ENCODE measurements around the gene PP2D1. TPM values are rescaled to one million over a fixed set of nuclear protein-coding genes. Genes with fewer than 3 reads are reported as not detected.

PP2D1 gene
- total RNA-seq, 3 donors from 2014 or later (not counting 1 experiment from before 2014, with no cell fraction given), result not detected

DNA sequence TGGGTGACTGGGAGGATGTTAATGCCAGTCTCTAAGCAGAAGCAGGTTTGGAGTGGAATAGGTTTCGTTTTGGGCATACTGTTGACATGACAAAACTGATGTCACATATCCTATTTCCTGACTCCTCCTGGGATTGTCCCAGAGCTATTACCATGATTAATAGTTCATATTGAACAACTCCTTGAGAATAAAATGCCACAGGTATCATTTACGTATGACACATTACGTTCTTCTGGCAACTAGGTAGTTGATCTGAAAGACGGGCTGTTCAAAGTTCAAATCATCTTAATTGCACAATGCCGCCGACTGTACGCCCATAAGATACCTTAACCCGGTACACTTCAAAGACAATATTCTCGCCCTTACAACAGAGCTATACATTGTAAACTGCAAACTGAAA, 66.5 kb downstream of the PP2D1 start:
- Mint-ChIP-seq H3K36me3 (no peaks in the 10 kb centered on the region), H3K9me3 (no peaks in the 10 kb centered on the region), H3K4me1 (peaks cover 24 to 42% of the 10 kb centered on the region in 2 donors), H3K27me3 (ENCODE audit: low read depth in 2 of 2) (no peaks in the 10 kb centered on the region), H3K4me3 (peak overlapping the region; percentile 67), H3K27ac (peak overlapping the region; percentile 96 to 97)
- Histone ChIP-seq H3K27me3 (ENCODE audit: control insufficient read depth, insufficient read depth, low read length) (no peaks in the 10 kb centered on the region), H3K4me3 (ENCODE audit: low read length) (no peak overlapping the region), H3K36me3 (ENCODE audit: control insufficient read depth, insufficient read depth, low read length) (no peaks in the 10 kb centered on the region), H3K9me3 (ENCODE audit: control insufficient read depth, insufficient read depth, low read length) (no peaks in the 10 kb centered on the region), H3K27ac (ENCODE audit: low read length) (no peak overlapping the region), H3K4me1 (ENCODE audit: control insufficient read depth, insufficient read depth, low read length) (peaks cover 19% of the 10 kb centered on the region)
- ATAC-seq, result no peak
- intact Hi-C loops (cut with micrococcal nuclease), result no loop called here
- TF ChIP-seq, protein P1, sequence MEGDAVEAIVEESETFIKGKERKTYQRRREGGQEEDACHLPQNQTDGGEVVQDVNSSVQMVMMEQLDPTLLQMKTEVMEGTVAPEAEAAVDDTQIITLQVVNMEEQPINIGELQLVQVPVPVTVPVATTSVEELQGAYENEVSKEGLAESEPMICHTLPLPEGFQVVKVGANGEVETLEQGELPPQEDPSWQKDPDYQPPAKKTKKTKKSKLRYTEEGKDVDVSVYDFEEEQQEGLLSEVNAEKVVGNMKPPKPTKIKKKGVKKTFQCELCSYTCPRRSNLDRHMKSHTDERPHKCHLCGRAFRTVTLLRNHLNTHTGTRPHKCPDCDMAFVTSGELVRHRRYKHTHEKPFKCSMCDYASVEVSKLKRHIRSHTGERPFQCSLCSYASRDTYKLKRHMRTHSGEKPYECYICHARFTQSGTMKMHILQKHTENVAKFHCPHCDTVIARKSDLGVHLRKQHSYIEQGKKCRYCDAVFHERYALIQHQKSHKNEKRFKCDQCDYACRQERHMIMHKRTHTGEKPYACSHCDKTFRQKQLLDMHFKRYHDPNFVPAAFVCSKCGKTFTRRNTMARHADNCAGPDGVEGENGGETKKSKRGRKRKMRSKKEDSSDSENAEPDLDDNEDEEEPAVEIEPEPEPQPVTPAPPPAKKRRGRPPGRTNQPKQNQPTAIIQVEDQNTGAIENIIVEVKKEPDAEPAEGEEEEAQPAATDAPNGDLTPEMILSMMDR (IDR thresholded peaks at IDR 0.05), result no peak
- no peak for DNase-seq
- WGBS (ENCODE audit: insufficient coverage), result 99% methylated on average over 9 of the region's 9 CpGs

DNA sequence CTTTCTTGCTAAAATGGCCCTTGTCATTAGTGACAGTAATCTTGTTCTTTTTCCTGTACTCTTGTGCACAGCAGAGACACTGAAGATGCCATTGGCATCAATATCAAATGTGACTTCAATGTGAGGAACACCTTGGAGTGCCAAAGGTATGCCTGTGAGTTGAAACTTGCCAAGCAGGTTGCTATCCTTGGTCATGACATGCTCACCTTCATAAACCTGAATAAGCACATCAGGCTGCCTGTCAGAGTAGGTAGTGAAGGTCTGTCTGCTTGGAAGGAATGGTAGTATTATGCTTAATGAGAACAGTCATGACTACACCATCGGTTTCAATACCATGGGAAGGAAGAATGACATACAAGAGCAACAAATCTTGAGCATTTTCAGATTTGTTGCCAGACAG, 71.4 kb downstream of the PP2D1 start:
- WGBS (ENCODE audit: insufficient coverage), result 89% methylated on average over 1 of the region's 1 CpG
- Mint-ChIP-seq H3K36me3 (no peaks in the 10 kb centered on the region), H3K4me3 (no peak overlapping the region), H3K4me1 (peaks cover 0 to 7% of the 10 kb centered on the region in 2 donors), H3K9me3 (no peaks in the 10 kb centered on the region), H3K27me3 (ENCODE audit: low read depth in 2 of 2) (peaks cover 0 to 5% of the 10 kb centered on the region in 2 donors), H3K27ac (no peak overlapping the region)
- Histone ChIP-seq H3K4me1 (ENCODE audit: control insufficient read depth, insufficient read depth, low read length) (peaks cover under 1% of the 10 kb centered on the region), H3K9me3 (ENCODE audit: control insufficient read depth, insufficient read depth, low read length) (no peaks in the 10 kb centered on the region), H3K36me3 (ENCODE audit: control insufficient read depth, insufficient read depth, low read length) (no peaks in the 10 kb centered on the region), H3K27ac (ENCODE audit: low read length) (no peak overlapping the region), H3K4me3 (ENCODE audit: low read length) (no peak overlapping the region), H3K27me3 (ENCODE audit: control insufficient read depth, insufficient read depth, low read length) (no peaks in the 10 kb centered on the region)
- ATAC-seq (no peak), DNase-seq (no peak)
- TF ChIP-seq, protein P1 (IDR thresholded peaks at IDR 0.05), result no peak
- intact Hi-C loops (cut with micrococcal nuclease), result no loop called here

DNA sequence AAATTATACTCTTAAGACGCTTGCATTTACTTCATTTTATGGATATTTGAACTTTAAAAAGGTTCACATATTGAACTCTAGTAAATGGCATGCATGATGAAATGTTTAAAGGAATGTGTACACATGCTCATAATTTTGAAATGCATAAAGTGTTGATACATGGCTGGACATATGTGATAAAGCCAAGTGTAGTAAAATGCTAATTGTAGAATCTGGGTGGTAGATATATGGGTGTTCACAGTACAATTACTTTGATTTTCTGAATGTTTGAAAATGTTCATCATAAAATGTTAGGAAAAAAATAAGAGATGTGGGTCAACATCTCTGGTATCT, 73.8 kb downstream of the PP2D1 start:
- Mint-ChIP-seq H3K27me3 (ENCODE audit: low read depth in 2 of 2) (peaks cover 8 to 13% of the 10 kb centered on the region in 2 donors), H3K36me3 (no peaks in the 10 kb centered on the region), H3K4me1 (no peaks in the 10 kb centered on the region), H3K4me3 (no peak overlapping the region), H3K9me3 (no peaks in the 10 kb centered on the region), H3K27ac (no peak overlapping the region)
- H3K27ac ChIP-seq (ENCODE audit: low read length), result no peak overlapping the region
- TF ChIP-seq, protein P1 (IDR thresholded peaks at IDR 0.05), result no peak
- DNase-seq (no peak), ATAC-seq (no peak)
- no peaks in the 10 kb centered on the region for H3K4me1 ChIP-seq (ENCODE audit: control insufficient read depth, insufficient read depth, low read length)
- intact Hi-C loops (cut with micrococcal nuclease), result no loop called here
- no peaks in the 10 kb centered on the region for H3K36me3 ChIP-seq (ENCODE audit: control insufficient read depth, insufficient read depth, low read length)
- WGBS (ENCODE audit: insufficient coverage), result no CpG with 5 or more reads among the region's 1 CpG
- no peaks in the 10 kb centered on the region for H3K27me3 ChIP-seq (ENCODE audit: control insufficient read depth, insufficient read depth, low read length)
- no peak overlapping the region for H3K4me3 ChIP-seq (ENCODE audit: low read length)
- H3K9me3 ChIP-seq (ENCODE audit: control insufficient read depth, insufficient read depth, low read length), result no peaks in the 10 kb centered on the region

Data from natural killer cell (primary cell).